Stomach (tissue), 4 donors: ENCODE results near the gene INF2.

Experiments used
- POLR2A ChIP-seq, 4 donors: fragments of 450-650 bp; IDR thresholded peaks; one replicate each; pipeline ENCODE4 v1.6.1; 2016; ENCODE audit warnings: antibody characterized with exemption in 4 of 4, control low read depth in 2 of 4, mild to moderate bottlenecking in 1 of 4, moderate library complexity in 1 of 4
- POLR2AphosphoS5 ChIP-seq, 3 donors: sonication (generic); formaldehyde crosslinking; IDR thresholded peaks; one replicate each; pipeline ENCODE4 v1.6.1; 2016; ENCODE audit warnings: antibody characterized with exemption in 3 of 3
- TF ChIP-seq, protein P1 (sequence below), 7 experiments: fragments of 450-650 bp in 4 of 7; fragments of 200-600 bp in 3 of 7; sonication (generic) in 3 of 7; IDR thresholded peaks; one replicate each; pipeline ENCODE4 v1.5.1; 2016 to 2019; ENCODE audit warnings: antibody characterized with exemption in 7 of 7, control low read depth in 2 of 7, mild to moderate bottlenecking in 1 of 7

DNA sequence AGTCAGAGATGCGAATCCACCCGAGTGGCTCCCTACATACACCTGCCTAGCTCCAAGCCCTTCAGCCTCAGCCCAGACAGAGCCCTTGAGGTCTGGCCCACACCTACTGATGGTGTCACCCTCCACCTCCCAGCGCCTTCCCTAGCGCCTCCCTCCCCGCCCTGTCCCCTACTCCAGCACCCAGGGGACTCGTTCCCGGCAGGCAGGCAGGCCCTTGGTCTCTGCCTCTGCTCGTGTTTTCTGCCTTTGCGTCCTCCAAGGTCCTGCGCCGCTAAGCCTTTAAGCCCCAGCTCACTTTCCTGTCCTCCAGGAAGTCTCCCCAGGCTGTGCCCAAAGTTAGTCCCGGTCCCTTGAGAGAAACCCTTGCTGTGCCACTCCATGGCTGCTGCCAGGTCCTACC is 12.7 kb downstream of the INF2 start:
- TF ChIP-seq POLR2A (IDR thresholded peaks at IDR 0.05) (no peak), POLR2AphosphoS5 (IDR thresholded peaks at IDR 0.05) (no peak)
- TF ChIP-seq, protein P1, sequence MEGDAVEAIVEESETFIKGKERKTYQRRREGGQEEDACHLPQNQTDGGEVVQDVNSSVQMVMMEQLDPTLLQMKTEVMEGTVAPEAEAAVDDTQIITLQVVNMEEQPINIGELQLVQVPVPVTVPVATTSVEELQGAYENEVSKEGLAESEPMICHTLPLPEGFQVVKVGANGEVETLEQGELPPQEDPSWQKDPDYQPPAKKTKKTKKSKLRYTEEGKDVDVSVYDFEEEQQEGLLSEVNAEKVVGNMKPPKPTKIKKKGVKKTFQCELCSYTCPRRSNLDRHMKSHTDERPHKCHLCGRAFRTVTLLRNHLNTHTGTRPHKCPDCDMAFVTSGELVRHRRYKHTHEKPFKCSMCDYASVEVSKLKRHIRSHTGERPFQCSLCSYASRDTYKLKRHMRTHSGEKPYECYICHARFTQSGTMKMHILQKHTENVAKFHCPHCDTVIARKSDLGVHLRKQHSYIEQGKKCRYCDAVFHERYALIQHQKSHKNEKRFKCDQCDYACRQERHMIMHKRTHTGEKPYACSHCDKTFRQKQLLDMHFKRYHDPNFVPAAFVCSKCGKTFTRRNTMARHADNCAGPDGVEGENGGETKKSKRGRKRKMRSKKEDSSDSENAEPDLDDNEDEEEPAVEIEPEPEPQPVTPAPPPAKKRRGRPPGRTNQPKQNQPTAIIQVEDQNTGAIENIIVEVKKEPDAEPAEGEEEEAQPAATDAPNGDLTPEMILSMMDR (IDR thresholded peaks at IDR 0.05), result no peak
